ENCODE measurements around the gene SETBP1.

DNA sequence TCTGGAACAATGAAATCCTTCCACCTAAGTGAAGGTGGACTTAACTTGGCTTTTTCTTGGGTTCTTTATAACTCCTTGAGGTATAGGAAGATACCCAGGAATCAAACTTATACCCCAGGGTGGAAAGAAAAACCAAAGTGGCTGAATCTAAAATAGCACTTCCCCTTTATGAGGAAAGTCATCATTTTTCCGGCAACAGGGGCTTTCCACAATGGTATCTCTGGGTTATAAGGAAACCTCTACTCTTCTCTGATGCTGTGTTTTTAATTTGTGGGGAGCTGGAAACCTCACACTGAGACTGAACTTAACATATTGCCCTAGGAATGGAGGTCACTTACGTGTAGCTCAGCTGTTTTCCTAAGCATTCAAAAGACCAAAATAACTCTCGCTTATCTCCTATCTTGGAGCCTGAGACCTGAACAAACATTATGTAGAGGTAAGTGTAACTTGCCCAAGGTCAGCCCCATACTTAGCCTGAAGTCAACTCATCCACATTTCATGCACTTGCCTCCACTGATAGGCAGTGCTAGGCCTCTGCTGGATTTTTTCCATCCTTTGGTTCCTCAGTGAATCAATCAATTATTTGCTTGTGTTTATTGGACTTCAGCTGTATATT lies 117.9 kb downstream of the SETBP1 start:
- TF ChIP-seq TAF1 (IDR thresholded peaks at IDR 0.05; ENCODE audit: borderline replicate concordance, low read depth, low read length), result no peak
- no peak for TF ChIP-seq POLR2A (IDR thresholded peaks at IDR 0.05; ENCODE audit: low read depth, low read length)
